WTC11 (cell line): Measurements from ENCODE around the gene TSPO. TPM values are rescaled to one million over a fixed set of nuclear protein-coding genes. Genes with fewer than 3 reads are reported as not detected.

Experiments
- ATAC-seq: fragments of 200-7000 bp; cut with Tn5 transposase; 2 replicates; pipeline ENCODE4 v1.10.0; 2021; ENCODE audit warnings: mild to moderate bottlenecking, moderate library complexity
- CTCF ChIA-PET: fragments of 300-600 bp; sonication (Branson Sonifier 250); formaldehyde crosslinking; loops from one replicate; lab custom pipeline; 2021; ENCODE audit warnings: antibody characterized with exemption; lab: Charles Lee
- POLR2A ChIA-PET: fragments of 350-600 bp; sonication (Branson Sonifier 250); formaldehyde crosslinking; loops from one replicate; lab custom pipeline; 2021; ENCODE audit warnings: antibody characterized with exemption; lab: Charles Lee
- DNase-seq: peaks from one replicate; pipeline ENCODE4 v3.0.0; 2021; ENCODE audit warnings: low spot score
- H3K27ac Mint-ChIP-seq: 2 replicates; pipeline ENCODE4 v1.8.0; 2021; ENCODE audit warnings: mixed read lengths
- H3K27me3 Mint-ChIP-seq: 2 replicates; pipeline ENCODE4 v1.8.0; 2021; ENCODE audit warnings: low read depth, mild to moderate bottlenecking, moderate library complexity, mixed read lengths
- H3K36me3 Mint-ChIP-seq: 2 replicates; pipeline ENCODE4 v1.8.0; 2021; ENCODE audit warnings: mixed read lengths
- H3K4me1 Mint-ChIP-seq: 2 replicates; pipeline ENCODE4 v1.8.0; 2022; ENCODE audit warnings: mixed read lengths
- H3K4me3 Mint-ChIP-seq: 2 replicates; pipeline ENCODE4 v1.8.0; 2021; ENCODE audit warnings: mild to moderate bottlenecking, moderate library complexity, mixed read lengths
- H3K9me3 Mint-ChIP-seq: 2 replicates; pipeline ENCODE4 v1.8.0; 2021; ENCODE audit warnings: mixed read lengths
- E2F4 ChIP-seq: sonication (generic); formaldehyde crosslinking; IDR thresholded peaks from 2 replicates; pipeline ENCODE4 v1.8.1; 2022; ENCODE audit warnings: low read depth, mild to moderate bottlenecking, moderate library complexity, missing genetic modification reagents, borderline replicate concordance
- FOXP1 ChIP-seq: sonication (generic); formaldehyde crosslinking; IDR thresholded peaks from 2 replicates; pipeline ENCODE4 v1.8.0; 2022; ENCODE audit warnings: missing genetic modification reagents, mild to moderate bottlenecking, moderate library complexity, borderline replicate concordance
- FOXP4 ChIP-seq: sonication (generic); formaldehyde crosslinking; IDR thresholded peaks from 2 replicates; pipeline ENCODE4 v1.8.0; 2022; ENCODE audit warnings: mild to moderate bottlenecking, missing genetic modification reagents
- HMGXB4 ChIP-seq: sonication (generic); formaldehyde crosslinking; IDR thresholded peaks from 2 replicates; pipeline ENCODE4 v1.8.1; 2023; ENCODE audit warnings: mild to moderate bottlenecking, moderate library complexity, missing genetic modification reagents
- JAZF1 ChIP-seq: fragments of 250-450 bp; sonication (Bioruptor Pico); IDR thresholded peaks from 2 replicates; pipeline ENCODE4 v1.9.0; 2021; ENCODE audit warnings: moderate library complexity, mild to moderate bottlenecking, inconsistent platforms
- JUN ChIP-seq: sonication (generic); formaldehyde crosslinking; IDR thresholded peaks from 2 replicates; pipeline ENCODE4 v1.8.0; 2023; ENCODE audit warnings: mild to moderate bottlenecking, missing genetic modification reagents
- MXD4 ChIP-seq: fragments of 250-450 bp; sonication (Bioruptor Pico); IDR thresholded peaks from 2 replicates; pipeline ENCODE4 v1.8.0; 2021; ENCODE audit warnings: mild to moderate bottlenecking, moderate library complexity, borderline replicate concordance
- NFE2L1 ChIP-seq: sonication (generic); formaldehyde crosslinking; IDR thresholded peaks from 2 replicates; pipeline ENCODE4 v1.8.1; 2023; ENCODE audit warnings: missing genetic modification reagents
- OVOL2 ChIP-seq: fragments of 250-450 bp; sonication (Bioruptor Pico); IDR thresholded peaks from 2 replicates; pipeline ENCODE4 v1.9.0; 2021; ENCODE audit warnings: mild to moderate bottlenecking, borderline replicate concordance
- PREB ChIP-seq: sonication (generic); formaldehyde crosslinking; IDR thresholded peaks from 2 replicates; pipeline ENCODE4 v1.8.1; 2022; ENCODE audit warnings: mild to moderate bottlenecking, missing genetic modification reagents, moderate library complexity, borderline replicate concordance
- RELA ChIP-seq: sonication (generic); formaldehyde crosslinking; IDR thresholded peaks from 2 replicates; pipeline ENCODE4 v1.8.1; 2022; ENCODE audit warnings: missing genetic modification reagents, mild to moderate bottlenecking, borderline replicate concordance
- RORB ChIP-seq: fragments of 250-450 bp; sonication (Bioruptor Pico); IDR thresholded peaks from 2 replicates; pipeline ENCODE4 v1.9.0; 2021; ENCODE audit warnings: mild to moderate bottlenecking
- SP1 ChIP-seq: sonication (generic); formaldehyde crosslinking; conservative IDR thresholded peaks from 2 replicates; pipeline ENCODE4 v1.8.1; 2022; ENCODE audit warnings: missing genetic modification reagents
- TEAD1 ChIP-seq: sonication (generic); formaldehyde crosslinking; IDR thresholded peaks from 2 replicates; pipeline ENCODE4 v1.8.0; 2022; ENCODE audit warnings: mild to moderate bottlenecking, missing genetic modification reagents
- ZNF138 ChIP-seq: sonication (generic); formaldehyde crosslinking; conservative IDR thresholded peaks from 2 replicates; pipeline ENCODE4 v1.8.1; 2022; ENCODE audit warnings: mild to moderate bottlenecking, moderate library complexity, missing genetic modification reagents
- ZNF317 ChIP-seq: sonication (generic); formaldehyde crosslinking; IDR thresholded peaks from 2 replicates; pipeline ENCODE4 v1.8.1; 2023; ENCODE audit warnings: low read depth, mild to moderate bottlenecking, moderate library complexity, missing genetic modification reagents, borderline replicate concordance
- ZNF532 ChIP-seq: fragments of 250-450 bp; sonication (Bioruptor Pico); IDR thresholded peaks from 2 replicates; pipeline ENCODE4 v1.9.0; 2021; ENCODE audit warnings: mild to moderate bottlenecking, borderline replicate concordance
- total RNA-seq: library from RNA; stranded (reverse); gene quantifications from 3 replicates; pipeline ENCODE4 v1.2.3, GENCODE V29; 2021

TSPO gene
- total RNA-seq, 1 experiment from 2014 or later, result 21.9 TPM

- Mint-ChIP-seq H3K27ac (no peak overlapping the region), H3K9me3 (no peaks in the 10 kb centered on the region), H3K4me1 (no peaks in the 10 kb centered on the region), H3K27me3 (no peaks in the 10 kb centered on the region), H3K4me3 (no peak overlapping the region), H3K36me3 (peaks cover 2% of the 10 kb centered on the region; the same call in 1 of the 2 replicates)
- ATAC-seq (no peak), DNase-seq (no peak)
- CTCF ChIA-PET, result interaction anchor here (0.7 to 1.0 kb wide), 4 partner anchors 17 to 66 kb away, joined by 3 read pairs; partner anchors contain the start of gene TTLL12
- TF ChIP-seq FOXP4, result no peak
- no peak for TF ChIP-seq JUN
- no peak for TF ChIP-seq NFE2L1 (CRISPR knock-in tag)
- POLR2A ChIA-PET, result interaction anchor here (0.5 to 1.0 kb wide), 2 partner anchors 25 to 75 kb away, joined by 3 read pairs; no protein-coding TSS in a partner anchor
These were observed 11.2 kb downstream of the TSPO start for GRCh38 chr22:43162412-43163150.

- H3K4me3 Mint-ChIP-seq, result no peak overlapping the region
- ChIA-PET CTCF (interaction anchor here (0.7 to 1.0 kb wide), 3 partner anchors 18 to 24 kb away, joined by 3 read pairs; partner anchors contain the start of gene TTLL12), POLR2A (interaction anchor here (0.5 to 1.0 kb wide), 2 partner anchors 24 to 75 kb away, joined by 3 read pairs; no protein-coding TSS in a partner anchor)
- H3K36me3 Mint-ChIP-seq, result peaks cover 9% of the 10 kb centered on the region
- no peaks in the 10 kb centered on the region for H3K9me3 Mint-ChIP-seq
- no peaks in the 10 kb centered on the region for H3K4me1 Mint-ChIP-seq
- H3K27me3 Mint-ChIP-seq, result no peaks in the 10 kb centered on the region
- TF ChIP-seq ZNF138 (CRISPR knock-in tag) (no peak), HMGXB4 (no peak), ZNF317 (no peak), TEAD1 (CRISPR knock-in tag) (no peak), E2F4 (CRISPR knock-in tag) (no peak), RELA (CRISPR knock-in tag) (no peak), FOXP1 (CRISPR knock-in tag) (no peak), RORB (no peak), SP1 (CRISPR knock-in tag) (no peak), PREB (CRISPR knock-in tag) (no peak), JAZF1 (no peak), MXD4 (no peak), ZNF532 (no peak), OVOL2 (CRISPR knock-in tag) (no peak), FOXP4 (no peak)
- TF ChIP-seq, all 79 proteins: peak for 0
- ATAC-seq (no peak), DNase-seq (no peak)
- H3K27ac Mint-ChIP-seq, result no peak overlapping the region
These were observed 12.0 kb downstream of the TSPO start for GRCh38 chr22:43163241-43163795.
